DMS114 treated with DMSO at 0.1 percent for 48 hours (cell line): Measurements from ENCODE around the gene IGF2BP3.

Experiments
- DNase-seq: peaks from one replicate; lab custom pipeline; 2025; ENCODE audit not compliant: unreplicated experiment; lab: John Stamatoyannopoulos, UW

The IGF2BP3 gene

GRCh38 chr7:23380961-23381360, 89.3 kb downstream of the IGF2BP3 start:
- no peak for DNase-seq

- no peak for DNase-seq
Observed at GRCh38 chr7:23380556-23380955, 89.7 kb downstream of the IGF2BP3 start.

- no peak for DNase-seq
Observed at GRCh38 chr7:23378996-23379395, 91.3 kb downstream of the IGF2BP3 start.

- no peak for DNase-seq
Observed at GRCh38 chr7:23377134-23377533, 93.2 kb downstream of the IGF2BP3 start.

- DNase-seq = no peak
Observed at GRCh38 chr7:23373151-23374004, 96.9 kb downstream of the IGF2BP3 start.

- no peak for DNase-seq
Observed at GRCh38 chr7:23372611-23373010, 97.7 kb downstream of the IGF2BP3 start.

- no peak for DNase-seq
Observed at GRCh38 chr7:23371654-23372053, 98.6 kb downstream of the IGF2BP3 start.

GRCh38 chr7:23369695-23370404, 100.4 kb downstream of the IGF2BP3 start:
- no peak for DNase-seq

- no peak for DNase-seq
Observed at GRCh38 chr7:23369100-23369499, 101.2 kb downstream of the IGF2BP3 start.

GRCh38 chr7:23358152-23358674, 112.1 kb downstream of the IGF2BP3 start:
- DNase-seq = no peak

- DNase-seq = peak; percentile 44
Observed at GRCh38 chr7:23357190-23358093, 112.8 kb downstream of the IGF2BP3 start.

GRCh38 chr7:23356726-23357125, 113.6 kb downstream of the IGF2BP3 start:
- DNase-seq = no peak

- no peak for DNase-seq
Observed at GRCh38 chr7:23356168-23356567, 114.1 kb downstream of the IGF2BP3 start.

GRCh38 chr7:23353172-23353571, 117.1 kb downstream of the IGF2BP3 start:
- no peak for DNase-seq

GRCh38 chr7:23350466-23350865, 119.8 kb downstream of the IGF2BP3 start:
- DNase-seq = no peak

- DNase-seq = no peak
Observed at GRCh38 chr7:23349484-23350157, 120.7 kb downstream of the IGF2BP3 start.

GRCh38 chr7:23347682-23348180, 122.6 kb downstream of the IGF2BP3 start:
- DNase-seq = no peak

- no peak for DNase-seq
Observed at GRCh38 chr7:23347033-23347681, 123.1 kb downstream of the IGF2BP3 start.

- no peak for DNase-seq
Observed at GRCh38 chr7:23346316-23346715, 124.0 kb downstream of the IGF2BP3 start.

- peak; percentile 63 for DNase-seq
Observed at GRCh38 chr7:23345601-23346000, 124.7 kb downstream of the IGF2BP3 start.
